A673 (cell line): ENCODE data around the gene OR6M1.

Source experiments
- EZH2 ChIP-seq: fragments of 200-600 bp; sonication (generic); IDR thresholded peaks from 2 replicates; pipeline ENCODE4 v1.6.1; 2017; ENCODE audit warnings: borderline replicate concordance, low read depth, mild to moderate bottlenecking, mixed read lengths, antibody characterized with exemption, low read length; ENCODE audit not compliant: poor library complexity, severe bottlenecking
- TF ChIP-seq, protein P1 (sequence below): fragments of 300-800, 200-600 bp; sonication (generic); conservative IDR thresholded peaks from 2 replicates; pipeline ENCODE4 v1.5.1; 2017; ENCODE audit warnings: low read depth, mild to moderate bottlenecking, antibody characterized with exemption, low read length, moderate library complexity, mixed read lengths

DNA sequence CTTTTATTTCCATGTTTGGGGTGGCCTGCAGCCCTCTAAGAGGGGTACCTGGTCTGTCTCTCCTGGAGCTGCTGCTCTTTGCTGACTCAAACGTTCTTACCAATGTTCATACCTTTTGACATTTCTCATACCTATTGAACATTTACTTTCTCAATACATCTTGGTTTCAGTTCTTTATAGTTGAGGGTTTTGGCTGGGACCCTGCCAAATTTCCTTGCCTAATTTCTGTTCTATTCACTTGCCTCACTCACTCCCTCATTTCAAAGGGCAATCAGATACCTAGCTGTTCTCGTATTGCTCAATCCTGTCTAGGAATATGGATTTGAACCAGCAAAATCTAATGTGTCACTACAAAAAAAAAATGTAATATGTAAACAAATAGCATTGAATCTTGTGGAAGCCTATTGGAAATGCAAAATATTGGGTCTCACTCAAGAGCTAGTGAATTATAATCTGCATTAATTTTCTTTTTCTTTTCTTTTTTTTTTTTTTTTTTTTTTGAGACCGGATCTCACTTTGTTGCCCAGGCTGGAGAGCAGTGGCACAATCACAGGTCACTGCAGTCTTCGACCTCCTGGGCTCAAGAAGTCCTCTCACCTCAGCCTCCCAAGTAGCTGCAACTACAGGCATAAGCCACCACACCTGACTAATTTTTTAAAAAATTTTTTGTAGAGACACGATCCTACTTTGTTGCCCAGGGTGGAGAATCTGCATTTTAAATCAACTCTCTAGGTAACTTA is 7.5 kb downstream of the OR6M1 start:
- TF ChIP-seq, protein P1, sequence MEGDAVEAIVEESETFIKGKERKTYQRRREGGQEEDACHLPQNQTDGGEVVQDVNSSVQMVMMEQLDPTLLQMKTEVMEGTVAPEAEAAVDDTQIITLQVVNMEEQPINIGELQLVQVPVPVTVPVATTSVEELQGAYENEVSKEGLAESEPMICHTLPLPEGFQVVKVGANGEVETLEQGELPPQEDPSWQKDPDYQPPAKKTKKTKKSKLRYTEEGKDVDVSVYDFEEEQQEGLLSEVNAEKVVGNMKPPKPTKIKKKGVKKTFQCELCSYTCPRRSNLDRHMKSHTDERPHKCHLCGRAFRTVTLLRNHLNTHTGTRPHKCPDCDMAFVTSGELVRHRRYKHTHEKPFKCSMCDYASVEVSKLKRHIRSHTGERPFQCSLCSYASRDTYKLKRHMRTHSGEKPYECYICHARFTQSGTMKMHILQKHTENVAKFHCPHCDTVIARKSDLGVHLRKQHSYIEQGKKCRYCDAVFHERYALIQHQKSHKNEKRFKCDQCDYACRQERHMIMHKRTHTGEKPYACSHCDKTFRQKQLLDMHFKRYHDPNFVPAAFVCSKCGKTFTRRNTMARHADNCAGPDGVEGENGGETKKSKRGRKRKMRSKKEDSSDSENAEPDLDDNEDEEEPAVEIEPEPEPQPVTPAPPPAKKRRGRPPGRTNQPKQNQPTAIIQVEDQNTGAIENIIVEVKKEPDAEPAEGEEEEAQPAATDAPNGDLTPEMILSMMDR = no peak
- no peak for TF ChIP-seq EZH2
